SK-N-MC (cell line): ENCODE measurements around the gene CELA2A.
"Not testable (repeated sequence)": the region's sequence is repeated elsewhere in the genome, so short reads cannot be mapped to it uniquely, and the experiment has no call there.

Experiments
- EZH2 ChIP-seq: fragments of 200-600 bp; sonication (generic); IDR thresholded peaks from one replicate; pipeline ENCODE4 v1.6.1; 2017; ENCODE audit warnings: antibody characterized with exemption
- POLR2AphosphoS5 ChIP-seq: IDR thresholded peaks from 2 replicates; pipeline ENCODE4 v1.6.1; 2012; ENCODE audit warnings: mild to moderate bottlenecking, low read depth, low read length, borderline replicate concordance

GRCh38 chr1:15521206-15521906 is 64.8 kb downstream of the CELA2A start:
- TF ChIP-seq POLR2AphosphoS5, EZH2: not testable (repeated sequence)
